ENCODE measurements around the gene DHCR7.

GRCh38 chr11:71458146-71459070 is 10.2 kb upstream of the DHCR7 start:
- no peak for TF ChIP-seq CTCF (conservative IDR thresholded peaks at IDR 0.05; ENCODE audit: low read length)
- TF ChIP-seq EZH2phosphoT487 (IDR thresholded peaks at IDR 0.05; ENCODE audit: borderline replicate concordance), result no peak

Data from Loucy (cell line).